ENCODE data around the gene TMEM178B. TPM values are rescaled to one million over a fixed set of nuclear protein-coding genes. Genes with fewer than 3 reads are reported as not detected.

TMEM178B gene
- total RNA-seq, 2 experiments from 2014 or later = 0.05 TPM

GRCh38 chr7:141201145-141201885, 127.5 kb downstream of the TMEM178B start:
- H3K27me3 Mint-ChIP-seq (ENCODE audit: low read depth) = peaks cover 14% of the 10 kb centered on the region
- intact Hi-C loops (cut with micrococcal nuclease) = no loop called here
- H3K27ac Mint-ChIP-seq = no peak overlapping the region
- H3K36me3 Mint-ChIP-seq (ENCODE audit: low read depth) = no peaks in the 10 kb centered on the region
- DNase-seq = no peak
- H3K4me3 Mint-ChIP-seq = no peak overlapping the region
- no peaks in the 10 kb centered on the region for H3K4me1 Mint-ChIP-seq (ENCODE audit: low read depth)
- H3K9me3 Mint-ChIP-seq = no peaks in the 10 kb centered on the region
- CTCF ChIA-PET = interaction anchor here (1.1 kb wide), 1 partner anchor 13 kb away, joined by 3 read pairs; no protein-coding TSS in a partner anchor

DNA sequence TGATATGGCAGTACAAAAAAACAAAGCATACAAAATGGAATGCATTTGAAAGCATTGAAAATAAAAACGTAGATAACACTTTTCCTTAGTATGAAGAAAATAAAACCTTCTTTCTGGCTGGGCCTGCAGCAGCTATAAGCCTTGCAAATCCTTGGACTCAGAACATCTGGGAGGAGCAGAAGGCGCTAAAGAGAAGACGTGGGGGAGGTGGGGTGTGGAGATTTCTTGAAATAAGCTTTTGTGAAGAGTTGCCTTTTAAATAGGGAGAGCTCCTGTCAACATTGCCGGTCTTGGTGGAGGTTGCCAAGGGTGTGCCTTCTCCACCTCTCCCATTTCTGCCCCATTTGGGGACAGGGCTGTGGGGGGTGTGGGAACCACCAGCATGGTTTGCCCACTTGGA, 128.7 kb downstream of the TMEM178B start:
- H3K27me3 Mint-ChIP-seq (ENCODE audit: low read depth) = peaks cover 14% of the 10 kb centered on the region
- no peak overlapping the region for H3K27ac Mint-ChIP-seq
- intact Hi-C loops (cut with micrococcal nuclease) = no loop called here
- no peaks in the 10 kb centered on the region for H3K36me3 Mint-ChIP-seq (ENCODE audit: low read depth)
- no peak for DNase-seq
- H3K4me3 Mint-ChIP-seq = no peak overlapping the region
- H3K4me1 Mint-ChIP-seq (ENCODE audit: low read depth) = no peaks in the 10 kb centered on the region
- H3K9me3 Mint-ChIP-seq = no peaks in the 10 kb centered on the region
- CTCF ChIA-PET = no interaction called here

DNA sequence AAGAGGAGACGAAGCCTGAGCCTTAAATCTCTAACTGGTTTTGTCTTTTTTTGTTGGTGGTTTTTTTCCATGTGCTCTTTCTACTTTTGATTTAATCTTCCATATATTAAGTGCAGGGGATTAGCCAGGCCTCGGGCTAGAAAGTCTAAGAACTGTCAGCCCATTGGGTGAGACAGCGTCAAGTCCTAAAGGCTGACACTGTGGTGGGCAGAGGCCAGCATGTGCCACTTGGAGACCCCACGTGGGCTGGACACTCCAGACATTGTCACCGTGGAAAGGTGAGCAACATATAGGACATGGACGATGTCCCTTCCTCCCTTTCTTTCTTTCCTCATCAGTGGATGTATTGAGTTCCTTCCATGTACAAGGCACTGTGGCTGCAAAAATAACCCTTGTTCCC, 129.3 kb downstream of the TMEM178B start:
- Mint-ChIP-seq H3K27ac (no peak overlapping the region), H3K36me3 (ENCODE audit: low read depth) (no peaks in the 10 kb centered on the region), H3K27me3 (ENCODE audit: low read depth) (peaks cover 11% of the 10 kb centered on the region), H3K4me1 (ENCODE audit: low read depth) (no peaks in the 10 kb centered on the region), H3K9me3 (no peaks in the 10 kb centered on the region), H3K4me3 (no peak overlapping the region)
- CTCF ChIA-PET = no interaction called here
- intact Hi-C loops (cut with micrococcal nuclease) = no loop called here
- DNase-seq = no peak

- no peak overlapping the region for H3K27ac Mint-ChIP-seq
- no peak overlapping the region for H3K4me3 Mint-ChIP-seq
- H3K36me3 Mint-ChIP-seq (ENCODE audit: low read depth) = no peaks in the 10 kb centered on the region
- H3K4me1 Mint-ChIP-seq (ENCODE audit: low read depth) = no peaks in the 10 kb centered on the region
- H3K27me3 Mint-ChIP-seq (ENCODE audit: low read depth) = peaks cover 7% of the 10 kb centered on the region
- CTCF ChIA-PET = no interaction called here
- no peaks in the 10 kb centered on the region for H3K9me3 Mint-ChIP-seq
- no peak for DNase-seq
- intact Hi-C loops (cut with micrococcal nuclease) = no loop called here
These were observed 129.7 kb downstream of the TMEM178B start for GRCh38 chr7:141203586-141203985.

DNA sequence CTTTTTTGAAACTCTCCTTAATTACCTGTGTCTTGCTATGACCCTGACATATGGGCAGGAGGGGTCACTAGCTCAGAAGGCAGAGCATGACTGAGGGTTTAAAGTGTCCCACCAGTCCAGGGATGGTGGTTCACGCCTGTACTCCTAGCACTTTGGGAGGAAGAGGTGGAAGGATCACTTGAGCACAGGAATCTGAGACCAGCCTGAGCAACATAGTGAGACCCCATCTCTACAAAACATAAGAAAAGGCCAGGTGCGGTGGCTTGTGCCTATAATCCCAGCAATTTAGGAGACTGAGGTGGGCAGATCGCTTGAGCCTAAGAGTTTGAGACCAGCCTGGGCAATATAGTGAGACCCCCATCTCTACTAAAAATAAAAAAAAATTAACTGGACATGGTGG, 133.8 kb downstream of the TMEM178B start:
- CTCF ChIA-PET = no interaction called here
- intact Hi-C loops (cut with micrococcal nuclease) = no loop called here
- DNase-seq = no peak
- no peak overlapping the region for H3K4me3 Mint-ChIP-seq
- no peaks in the 10 kb centered on the region for H3K4me1 Mint-ChIP-seq (ENCODE audit: low read depth)
- peaks cover 8% of the 10 kb centered on the region for H3K27me3 Mint-ChIP-seq (ENCODE audit: low read depth)
- no peak overlapping the region for H3K27ac Mint-ChIP-seq
- H3K36me3 Mint-ChIP-seq (ENCODE audit: low read depth) = no peaks in the 10 kb centered on the region
- H3K9me3 Mint-ChIP-seq = no peaks in the 10 kb centered on the region

DNA sequence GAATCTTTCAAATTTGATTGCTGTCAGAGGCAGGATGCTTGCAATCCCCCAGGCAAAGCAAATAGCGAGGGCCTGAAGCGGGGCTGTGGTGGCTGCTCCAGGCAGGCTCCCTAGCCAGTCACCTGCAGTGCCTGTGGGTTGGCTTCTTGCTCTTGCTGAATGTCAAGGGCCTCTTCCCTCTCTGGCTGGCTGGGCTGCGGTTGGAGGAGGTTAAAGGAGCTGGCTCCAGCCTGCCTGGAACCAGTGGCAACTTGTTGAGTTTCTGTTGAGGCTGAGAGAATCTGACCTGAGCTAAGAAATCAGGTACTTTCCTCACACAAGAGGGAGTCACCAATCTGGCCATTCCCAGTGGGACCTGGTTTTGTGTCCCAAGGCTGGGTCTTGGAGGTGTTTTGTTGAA, 134.7 kb downstream of the TMEM178B start:
- no peaks in the 10 kb centered on the region for H3K4me1 Mint-ChIP-seq (ENCODE audit: low read depth)
- no peaks in the 10 kb centered on the region for H3K36me3 Mint-ChIP-seq (ENCODE audit: low read depth)
- H3K4me3 Mint-ChIP-seq = no peak overlapping the region
- no peak overlapping the region for H3K27ac Mint-ChIP-seq
- CTCF ChIA-PET = no interaction called here
- H3K27me3 Mint-ChIP-seq (ENCODE audit: low read depth) = peaks cover 4% of the 10 kb centered on the region
- no peak for DNase-seq
- no peaks in the 10 kb centered on the region for H3K9me3 Mint-ChIP-seq
- intact Hi-C loops (cut with micrococcal nuclease) = no loop called here

DNA sequence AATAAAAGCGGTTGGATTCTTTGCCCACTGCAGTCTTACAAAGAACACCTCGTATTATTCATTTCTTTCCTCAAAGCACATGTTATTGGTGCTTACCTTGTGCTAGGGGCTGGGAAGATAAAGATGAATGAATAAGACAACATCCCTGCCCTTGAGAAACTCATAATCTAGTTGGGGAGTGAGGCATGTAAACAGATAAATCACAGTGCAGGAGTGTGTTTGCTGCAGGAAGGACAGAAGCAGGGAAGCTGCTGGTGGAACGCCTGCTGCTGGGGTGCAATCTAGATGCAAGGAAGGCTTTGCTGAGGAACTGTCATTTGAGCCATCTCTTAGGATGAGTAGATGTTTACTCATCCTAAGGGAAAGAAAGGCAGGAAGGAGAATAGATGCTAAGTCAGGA, 135.6 kb downstream of the TMEM178B start:
- Mint-ChIP-seq H3K9me3 (no peaks in the 10 kb centered on the region), H3K27me3 (ENCODE audit: low read depth) (peaks cover 4% of the 10 kb centered on the region), H3K4me3 (no peak overlapping the region), H3K36me3 (ENCODE audit: low read depth) (no peaks in the 10 kb centered on the region), H3K27ac (no peak overlapping the region), H3K4me1 (ENCODE audit: low read depth) (no peaks in the 10 kb centered on the region)
- CTCF ChIA-PET = no interaction called here
- intact Hi-C loops (cut with micrococcal nuclease) = no loop called here
- no peak for DNase-seq

DNA sequence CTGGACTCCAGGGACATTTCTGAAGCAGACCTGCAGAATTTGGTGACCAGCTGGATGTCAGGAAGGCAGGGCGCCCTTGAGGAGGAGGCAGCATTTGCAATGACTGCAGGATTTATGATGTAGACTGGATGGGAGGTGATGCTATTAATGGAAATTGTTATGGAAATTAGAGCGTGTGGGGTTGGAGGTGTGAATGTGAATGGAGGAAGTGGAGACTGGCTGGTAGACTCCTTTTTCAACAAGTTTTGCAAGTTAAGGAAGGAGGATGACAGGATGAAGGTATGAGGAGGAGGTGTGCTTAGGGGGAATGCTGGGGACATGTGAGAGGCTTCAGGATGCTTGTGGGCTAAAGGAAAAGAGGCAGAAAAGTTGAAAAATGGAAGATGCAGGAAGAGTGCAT, 137.0 kb downstream of the TMEM178B start:
- no peak for DNase-seq
- CTCF ChIA-PET = no interaction called here
- no peaks in the 10 kb centered on the region for H3K9me3 Mint-ChIP-seq
- no peaks in the 10 kb centered on the region for H3K4me1 Mint-ChIP-seq (ENCODE audit: low read depth)
- H3K27me3 Mint-ChIP-seq (ENCODE audit: low read depth) = peaks cover 4% of the 10 kb centered on the region
- no peak overlapping the region for H3K4me3 Mint-ChIP-seq
- H3K36me3 Mint-ChIP-seq (ENCODE audit: low read depth) = no peaks in the 10 kb centered on the region
- intact Hi-C loops (cut with micrococcal nuclease) = no loop called here
- no peak overlapping the region for H3K27ac Mint-ChIP-seq

DNA sequence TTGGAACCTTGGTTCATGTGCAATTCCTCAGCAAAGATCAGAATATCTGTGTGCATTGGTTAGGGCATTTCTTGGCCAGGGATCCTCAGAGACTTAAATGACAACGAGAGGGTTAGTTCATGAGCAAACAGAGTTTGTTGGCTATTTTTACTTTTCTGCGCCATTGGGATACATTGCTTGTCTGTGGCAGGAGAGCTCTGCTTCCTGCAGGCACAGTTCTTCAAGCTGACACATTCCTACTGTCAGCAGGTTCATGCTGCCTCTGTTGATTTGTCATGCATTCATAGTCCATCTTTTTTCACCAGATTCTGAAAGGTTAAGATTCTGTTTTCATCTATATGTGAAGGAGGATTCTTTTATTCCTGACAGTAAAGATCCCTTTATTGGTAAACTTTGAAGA, 139.4 kb downstream of the TMEM178B start:
- H3K36me3 Mint-ChIP-seq (ENCODE audit: low read depth) = no peaks in the 10 kb centered on the region
- H3K4me1 Mint-ChIP-seq (ENCODE audit: low read depth) = no peaks in the 10 kb centered on the region
- peaks cover 4% of the 10 kb centered on the region for H3K27me3 Mint-ChIP-seq (ENCODE audit: low read depth)
- CTCF ChIA-PET = no interaction called here
- intact Hi-C loops (cut with micrococcal nuclease) = no loop called here
- H3K4me3 Mint-ChIP-seq = no peak overlapping the region
- H3K27ac Mint-ChIP-seq = no peak overlapping the region
- H3K9me3 Mint-ChIP-seq = no peaks in the 10 kb centered on the region
- DNase-seq = no peak

DNA sequence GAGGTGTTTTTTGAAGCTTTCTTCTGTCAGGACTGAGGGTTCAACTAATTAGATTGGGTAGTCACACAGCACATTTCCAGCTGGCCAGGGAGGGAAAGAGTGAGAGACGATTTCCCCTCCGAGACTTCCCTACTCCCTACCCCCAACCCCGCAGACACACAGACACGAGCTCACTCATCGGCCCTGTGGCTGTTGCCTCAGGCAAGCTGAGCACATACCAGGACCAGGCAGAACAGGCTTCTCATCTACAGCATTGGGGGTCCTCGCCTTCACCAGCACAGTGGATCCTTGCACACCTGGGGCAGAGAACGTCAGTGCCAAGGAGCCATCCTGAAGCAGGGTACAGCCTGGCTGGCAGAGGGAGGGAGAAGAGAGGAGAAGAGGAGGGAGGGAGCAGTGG, 144.1 kb downstream of the TMEM178B start:
- CTCF ChIA-PET = interaction anchor here (1.2 kb wide), 1 partner anchor 60 kb away, joined by 4 read pairs; no protein-coding TSS in a partner anchor
- Mint-ChIP-seq H3K27ac (no peak overlapping the region), H3K27me3 (ENCODE audit: low read depth) (no peaks in the 10 kb centered on the region), H3K4me1 (ENCODE audit: low read depth) (no peaks in the 10 kb centered on the region), H3K4me3 (no peak overlapping the region), H3K36me3 (ENCODE audit: low read depth) (no peaks in the 10 kb centered on the region), H3K9me3 (no peaks in the 10 kb centered on the region)
- intact Hi-C loops (cut with micrococcal nuclease) = no loop called here
- no peak for DNase-seq

- Mint-ChIP-seq H3K27ac (no peak overlapping the region), H3K4me3 (no peak overlapping the region), H3K36me3 (ENCODE audit: low read depth) (no peaks in the 10 kb centered on the region), H3K4me1 (ENCODE audit: low read depth) (no peaks in the 10 kb centered on the region), H3K27me3 (ENCODE audit: low read depth) (no peaks in the 10 kb centered on the region), H3K9me3 (no peaks in the 10 kb centered on the region)
- no peak for DNase-seq
- CTCF ChIA-PET = no interaction called here
- intact Hi-C loops (cut with micrococcal nuclease) = no loop called here
These were observed 145.1 kb downstream of the TMEM178B start for GRCh38 chr7:141218941-141219340.

DNA sequence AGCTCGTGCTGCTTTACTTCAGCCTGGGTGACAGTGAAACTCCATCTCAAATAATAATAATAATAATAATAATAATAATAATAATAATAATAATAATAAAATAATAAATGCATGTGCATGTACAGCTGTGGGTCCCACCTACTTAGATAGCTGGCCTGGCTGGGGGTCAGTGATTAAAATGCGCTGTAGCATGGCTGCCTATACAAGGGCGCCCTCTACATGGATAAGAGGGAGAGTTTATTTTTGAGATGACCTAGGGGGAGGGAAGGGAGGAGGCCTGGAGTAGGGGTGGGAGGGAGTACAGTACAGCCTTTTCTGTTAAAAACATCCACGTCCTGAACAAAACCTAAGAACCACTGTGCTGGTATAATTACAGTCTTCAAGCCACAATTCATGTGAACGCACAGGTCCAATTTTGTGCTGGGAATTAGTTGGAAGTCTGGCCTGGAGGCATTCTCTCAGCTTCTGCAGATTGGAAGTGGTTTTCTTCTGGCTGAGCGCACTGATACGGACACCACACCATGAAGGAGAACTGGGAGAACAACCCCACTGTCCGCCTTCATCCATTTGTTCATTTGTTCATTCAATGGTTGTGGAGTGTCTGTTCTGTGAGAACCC, 146.5 kb downstream of the TMEM178B start:
- CTCF ChIA-PET = no interaction called here
- Mint-ChIP-seq H3K9me3 (no peaks in the 10 kb centered on the region), H3K27me3 (ENCODE audit: low read depth) (no peaks in the 10 kb centered on the region), H3K4me1 (ENCODE audit: low read depth) (no peaks in the 10 kb centered on the region), H3K4me3 (no peak overlapping the region), H3K27ac (no peak overlapping the region), H3K36me3 (ENCODE audit: low read depth) (no peaks in the 10 kb centered on the region)
- intact Hi-C loops (cut with micrococcal nuclease) = loop anchor here (10.0 kb wide), 1 partner anchor 146 kb away; the partner anchor contains the start of gene TMEM178B
- no peak for DNase-seq

DNA sequence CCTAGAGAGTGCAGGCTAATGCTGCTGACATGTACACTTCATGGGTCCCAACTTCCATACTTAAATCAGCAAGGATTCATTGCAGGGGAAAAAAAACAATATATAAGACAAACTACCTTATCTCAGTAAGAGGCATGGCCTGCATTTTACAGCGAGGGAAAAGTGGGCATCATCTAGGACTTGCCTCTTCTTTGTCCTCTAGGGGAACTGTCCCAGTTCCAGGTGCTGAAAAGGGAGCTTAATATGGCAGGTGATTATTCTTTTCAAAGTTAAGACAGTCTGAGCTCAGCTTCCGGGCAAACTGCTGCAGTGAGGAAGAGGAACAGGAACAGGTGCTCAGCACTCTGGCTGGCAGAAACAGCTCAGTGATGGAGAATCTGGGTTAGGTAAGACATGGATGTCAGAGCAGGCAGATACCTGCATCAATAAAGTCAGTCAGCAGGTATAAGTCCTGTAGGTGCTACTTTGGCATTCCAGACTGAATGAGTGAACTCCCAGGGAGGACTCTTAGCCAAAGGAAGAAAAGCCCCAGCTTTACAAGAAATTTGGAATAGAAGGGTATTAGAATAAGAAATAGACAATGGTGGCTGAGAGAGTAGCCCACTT, 147.2 kb downstream of the TMEM178B start:
- no peaks in the 10 kb centered on the region for H3K9me3 Mint-ChIP-seq
- CTCF ChIA-PET = no interaction called here
- no peaks in the 10 kb centered on the region for H3K36me3 Mint-ChIP-seq (ENCODE audit: low read depth)
- H3K27ac Mint-ChIP-seq = no peak overlapping the region
- H3K4me1 Mint-ChIP-seq (ENCODE audit: low read depth) = no peaks in the 10 kb centered on the region
- H3K4me3 Mint-ChIP-seq = no peak overlapping the region
- intact Hi-C loops (cut with micrococcal nuclease) = loop anchor here (10.0 kb wide), 1 partner anchor 146 kb away; the partner anchor contains the start of gene TMEM178B
- DNase-seq = peak; percentile 14
- no peaks in the 10 kb centered on the region for H3K27me3 Mint-ChIP-seq (ENCODE audit: low read depth)

All from activated naive CD4-positive, alpha-beta T cell treated with anti-CD3 and anti-CD28 coated beads for 36 hours (primary cell).